NB4 (cell line): ENCODE measurements around the gene SVIP.

Source experiments
- DNase-seq: peaks from one replicate; pipeline ENCODE4 v3.0.0; 2010; ENCODE audit warnings: low read depth
- H3K4me3 ChIP-seq: one replicate; pipeline ENCODE4 v1.5.1; 2011; ENCODE audit warnings: mild to moderate bottlenecking, low read depth, low read length, moderate library complexity
- MYC ChIP-seq: IDR thresholded peaks from 2 replicates; pipeline ENCODE4 v1.6.1; 2011; ENCODE audit warnings: low read depth, low read length
- POLR2A ChIP-seq: IDR thresholded peaks from 2 replicates; pipeline ENCODE4 v1.6.1; 2011; ENCODE audit warnings: mild to moderate bottlenecking; ENCODE audit not compliant: insufficient read length; ENCODE audit errors: extremely low read depth
- TF ChIP-seq, protein P1 (sequence below): IDR thresholded peaks from one replicate; pipeline ENCODE4 v1.5.1; 2012; ENCODE audit warnings: low read depth, low read length
- TF ChIP-seq, protein P2 (sequence below): IDR thresholded peaks from 2 replicates; pipeline ENCODE4 v1.6.1; 2011; ENCODE audit warnings: low read depth, low read length

Gene SVIP

DNA sequence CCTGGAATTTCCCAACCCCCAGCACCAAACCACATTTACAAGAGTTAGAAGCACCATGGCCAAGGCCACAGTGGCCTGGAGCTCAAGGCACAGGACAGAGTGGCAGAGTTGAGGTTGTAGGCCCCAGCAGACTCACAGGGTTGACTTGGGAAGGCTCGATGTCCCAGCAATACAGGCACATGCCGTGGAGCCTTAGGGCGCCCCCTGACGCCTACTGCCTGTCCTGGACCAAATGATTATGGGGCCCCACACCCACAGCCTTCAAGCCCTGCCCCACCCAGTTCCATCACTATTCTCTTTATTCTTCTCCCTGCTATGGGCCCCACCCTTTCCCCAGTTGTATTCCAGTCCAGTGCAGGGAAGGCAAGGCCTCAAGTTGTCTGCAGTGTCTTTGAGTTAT lies 30.6 kb upstream of the SVIP start, which contains the start of gene CCDC179:
Gene CCDC179 (minus strand): TSS at position 234 of the 400 bp plus-strand sequence. CDS start 53 bp downstream, at position 181.
- TF ChIP-seq, protein P1, sequence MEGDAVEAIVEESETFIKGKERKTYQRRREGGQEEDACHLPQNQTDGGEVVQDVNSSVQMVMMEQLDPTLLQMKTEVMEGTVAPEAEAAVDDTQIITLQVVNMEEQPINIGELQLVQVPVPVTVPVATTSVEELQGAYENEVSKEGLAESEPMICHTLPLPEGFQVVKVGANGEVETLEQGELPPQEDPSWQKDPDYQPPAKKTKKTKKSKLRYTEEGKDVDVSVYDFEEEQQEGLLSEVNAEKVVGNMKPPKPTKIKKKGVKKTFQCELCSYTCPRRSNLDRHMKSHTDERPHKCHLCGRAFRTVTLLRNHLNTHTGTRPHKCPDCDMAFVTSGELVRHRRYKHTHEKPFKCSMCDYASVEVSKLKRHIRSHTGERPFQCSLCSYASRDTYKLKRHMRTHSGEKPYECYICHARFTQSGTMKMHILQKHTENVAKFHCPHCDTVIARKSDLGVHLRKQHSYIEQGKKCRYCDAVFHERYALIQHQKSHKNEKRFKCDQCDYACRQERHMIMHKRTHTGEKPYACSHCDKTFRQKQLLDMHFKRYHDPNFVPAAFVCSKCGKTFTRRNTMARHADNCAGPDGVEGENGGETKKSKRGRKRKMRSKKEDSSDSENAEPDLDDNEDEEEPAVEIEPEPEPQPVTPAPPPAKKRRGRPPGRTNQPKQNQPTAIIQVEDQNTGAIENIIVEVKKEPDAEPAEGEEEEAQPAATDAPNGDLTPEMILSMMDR: no peak
- TF ChIP-seq MYC: no peak
- TF ChIP-seq POLR2A: no peak
- TF ChIP-seq, protein P2, sequence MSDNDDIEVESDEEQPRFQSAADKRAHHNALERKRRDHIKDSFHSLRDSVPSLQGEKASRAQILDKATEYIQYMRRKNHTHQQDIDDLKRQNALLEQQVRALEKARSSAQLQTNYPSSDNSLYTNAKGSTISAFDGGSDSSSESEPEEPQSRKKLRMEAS: no peak
- no peak for DNase-seq
- no peak within 1 kb of the TSS for H3K4me3 ChIP-seq

DNA sequence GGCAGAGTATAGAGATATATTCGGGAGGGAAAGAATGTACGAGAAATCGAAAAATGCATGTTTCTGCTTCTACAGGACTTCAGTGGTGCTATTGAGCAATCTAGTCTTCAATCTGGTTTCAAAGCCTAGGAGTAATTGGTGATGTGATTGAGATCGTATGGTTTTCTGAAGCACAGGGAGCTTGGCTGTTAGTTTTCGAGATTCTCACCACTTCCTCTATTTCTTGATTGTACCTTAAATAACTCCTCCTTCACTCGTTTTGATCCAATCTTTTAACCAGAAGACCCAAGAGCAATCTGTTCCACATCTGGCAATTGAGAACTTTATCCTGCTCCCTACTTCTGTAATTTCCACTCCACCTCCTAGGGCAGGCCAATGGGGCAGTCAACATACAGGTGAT lies 30.2 kb upstream of the SVIP start:
- H3K4me3 ChIP-seq: no peak overlapping the region
- peak; percentile 2 for DNase-seq
- TF ChIP-seq, protein P2: no peak
- TF ChIP-seq POLR2A (no peak), MYC (no peak)
- TF ChIP-seq, protein P1: no peak

DNA sequence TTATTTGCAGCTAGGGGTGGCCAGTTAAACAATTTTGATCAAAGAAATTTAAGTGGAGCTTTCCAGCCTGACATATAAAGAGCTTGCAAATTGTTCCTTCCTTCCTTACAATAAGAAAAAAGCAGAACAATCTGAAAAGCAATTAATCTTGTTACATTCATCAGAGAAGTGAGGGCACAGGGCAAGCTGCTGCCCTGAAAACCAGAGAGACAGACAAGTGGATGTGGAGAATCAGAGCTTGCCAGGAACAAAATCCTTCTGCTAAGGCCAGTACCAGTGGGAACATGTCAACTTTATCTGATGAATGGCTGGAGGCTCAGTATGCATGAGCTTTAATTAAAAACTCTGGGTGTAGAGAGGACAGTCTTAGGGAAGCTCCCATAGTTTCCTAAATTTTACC lies 21.9 kb upstream of the SVIP start:
- no peak overlapping the region for H3K4me3 ChIP-seq
- DNase-seq: no peak
- TF ChIP-seq POLR2A: no peak
- TF ChIP-seq, protein P2: no peak
- no peak for TF ChIP-seq MYC
- TF ChIP-seq, protein P1: no peak

DNA sequence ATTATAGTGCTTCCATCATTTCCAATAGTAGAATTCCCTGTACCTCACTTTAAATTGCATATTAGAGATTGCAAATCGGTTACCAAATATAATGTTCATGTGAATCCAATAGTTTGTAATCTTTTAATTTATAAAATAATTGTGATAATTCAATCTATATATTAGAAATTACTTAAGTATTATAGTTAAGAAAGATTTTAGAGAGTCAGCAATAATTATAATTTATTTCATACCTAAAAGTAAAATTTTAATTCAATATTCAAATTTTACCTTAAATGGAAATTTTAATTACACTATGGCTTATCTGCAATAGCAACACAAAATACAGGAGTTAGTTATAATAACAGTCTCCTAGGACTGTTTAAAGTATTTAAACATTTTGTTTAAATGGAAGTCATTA lies 17.1 kb upstream of the SVIP start:
- H3K4me3 ChIP-seq: no peak overlapping the region
- DNase-seq: no peak
- TF ChIP-seq POLR2A: no peak
- TF ChIP-seq, protein P2: no peak
- TF ChIP-seq, protein P1: no peak
- TF ChIP-seq MYC: no peak

DNA sequence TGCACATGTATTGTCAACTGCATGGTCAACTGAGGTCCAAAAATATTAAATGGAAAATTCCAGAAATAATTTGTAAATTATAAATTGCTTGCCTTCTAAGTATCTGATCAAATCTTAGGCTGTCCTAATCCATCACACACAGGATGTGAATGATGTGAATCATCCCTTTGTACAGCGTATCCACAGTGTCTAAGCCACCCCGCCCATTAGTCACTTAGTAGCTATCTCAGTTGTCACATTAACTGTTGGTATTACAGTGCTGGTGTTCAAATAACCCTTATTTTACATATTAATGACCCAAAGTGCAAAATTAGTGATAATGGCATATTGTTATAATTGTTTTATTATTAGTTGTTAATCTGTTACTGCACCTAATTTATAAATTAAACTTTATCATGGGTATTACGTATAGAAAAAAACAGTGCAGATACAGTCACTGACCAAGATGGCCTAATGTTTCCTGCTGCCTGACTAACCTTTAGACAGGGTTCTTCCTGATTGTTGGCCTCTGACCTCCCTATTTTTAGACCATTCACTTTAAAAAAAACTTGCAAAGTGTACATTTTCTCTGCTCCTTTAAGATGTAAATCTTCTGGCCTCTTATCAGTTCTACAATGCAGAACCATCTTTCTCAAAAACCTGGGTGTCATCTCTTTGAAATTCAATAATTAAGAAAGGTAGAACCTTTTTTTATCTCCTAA lies 2.9 kb upstream of the SVIP start:
- no peak overlapping the region for H3K4me3 ChIP-seq
- DNase-seq: no peak
- TF ChIP-seq POLR2A: no peak
- TF ChIP-seq MYC: no peak
- TF ChIP-seq, protein P2: no peak
- TF ChIP-seq, protein P1: no peak
